GM21381 (cell line): Measurements from ENCODE around the gene DIAPH3.
A peak's percentile ranks its signal among the peaks of the same experiment; 100 is the strongest.

Source experiments
- ATAC-seq: cut with Tn5 transposase; IDR thresholded peaks from one replicate; pipeline ENCODE4 v1.9.1; 2021; ENCODE audit warnings: mild to moderate bottlenecking, moderate library complexity; ENCODE audit not compliant: unreplicated experiment

Gene DIAPH3

DNA sequence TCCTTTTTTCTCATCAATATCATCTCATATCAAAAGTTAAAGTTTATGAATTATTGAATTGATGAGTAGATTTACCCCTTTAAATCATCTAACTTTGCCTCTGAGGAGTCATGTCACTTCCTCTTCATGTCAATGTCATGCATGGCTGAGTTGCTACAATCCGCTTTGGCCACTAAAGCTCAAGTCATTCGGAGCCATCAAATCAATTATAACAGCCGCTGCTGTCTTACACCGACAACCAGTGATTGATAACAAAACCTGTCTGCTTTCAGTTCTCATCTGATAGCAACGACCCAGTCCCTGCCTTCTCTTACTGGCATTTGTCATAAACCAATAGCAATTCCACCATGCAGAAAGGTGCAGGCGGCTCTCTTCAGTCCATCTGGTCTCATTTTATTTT is 429.3 kb downstream of the DIAPH3 start:
- peak; percentile 100 for ATAC-seq

DNA sequence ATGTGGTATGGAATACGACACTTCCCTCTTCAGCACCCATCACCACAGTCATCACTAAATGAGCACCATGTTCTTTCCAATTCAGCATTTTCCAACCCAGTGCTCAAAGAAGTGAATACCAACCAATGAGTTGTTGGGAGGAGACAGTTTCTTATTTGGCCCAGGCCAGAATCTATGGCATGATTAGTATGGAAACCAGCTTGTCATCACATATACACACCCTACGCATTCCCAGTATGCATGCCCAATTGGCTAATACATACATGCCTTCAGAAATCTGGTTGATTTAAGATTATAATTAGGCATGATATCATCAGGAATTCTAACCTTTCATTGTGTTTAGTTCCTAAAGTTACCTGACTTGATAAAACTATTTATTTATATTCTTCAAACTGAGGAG is 430.0 kb downstream of the DIAPH3 start:
- ATAC-seq: no peak

DNA sequence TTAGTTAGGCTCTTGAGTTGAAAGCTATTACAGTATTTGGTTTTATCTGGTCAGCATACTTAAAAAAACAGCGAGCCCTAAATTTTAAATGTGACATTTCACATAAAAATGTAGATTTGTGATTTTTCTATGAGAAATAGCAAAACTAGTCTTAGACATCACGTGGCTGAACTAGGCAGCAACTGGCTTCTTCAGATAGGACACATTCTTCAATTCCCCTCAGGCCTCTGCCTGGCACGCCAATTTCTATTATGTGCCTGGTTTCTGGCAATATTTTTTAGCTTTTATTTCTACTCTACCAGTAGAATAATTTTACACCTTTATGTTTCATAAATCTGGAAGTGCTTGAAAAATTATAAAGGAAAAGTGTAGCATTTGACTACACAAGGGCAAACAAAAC is 433.7 kb downstream of the DIAPH3 start:
- no peak for ATAC-seq

DNA sequence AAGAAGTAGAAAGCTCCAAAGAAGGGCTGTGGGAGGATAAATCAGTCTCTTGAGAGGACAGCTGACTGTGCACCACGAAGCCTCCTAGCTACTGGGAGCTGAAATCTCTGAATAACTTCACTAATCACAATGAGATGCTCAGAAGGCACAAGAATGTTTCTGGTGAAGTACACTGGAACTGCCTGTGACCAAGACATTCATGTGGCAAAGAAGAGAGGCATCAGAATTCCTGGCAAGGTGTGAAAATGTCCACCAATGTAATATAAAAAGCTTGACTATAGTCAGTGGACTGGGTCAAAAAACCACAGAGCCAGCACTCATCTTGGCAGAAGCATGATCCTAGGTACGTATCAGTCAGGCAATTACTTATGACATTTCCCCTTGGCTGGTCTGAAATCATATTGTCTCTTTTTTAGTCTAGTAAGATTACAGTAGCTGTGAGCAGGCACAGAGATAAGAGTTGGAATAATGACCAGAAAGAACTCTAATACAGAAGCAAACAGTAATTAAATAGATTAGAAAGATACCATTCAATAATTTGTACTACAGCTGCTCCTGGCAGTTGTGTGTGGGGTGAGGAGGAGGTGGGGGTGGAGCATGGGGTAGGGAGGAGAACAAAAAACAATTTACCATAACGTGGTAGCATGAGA is 434.7 kb downstream of the DIAPH3 start:
- no peak for ATAC-seq

DNA sequence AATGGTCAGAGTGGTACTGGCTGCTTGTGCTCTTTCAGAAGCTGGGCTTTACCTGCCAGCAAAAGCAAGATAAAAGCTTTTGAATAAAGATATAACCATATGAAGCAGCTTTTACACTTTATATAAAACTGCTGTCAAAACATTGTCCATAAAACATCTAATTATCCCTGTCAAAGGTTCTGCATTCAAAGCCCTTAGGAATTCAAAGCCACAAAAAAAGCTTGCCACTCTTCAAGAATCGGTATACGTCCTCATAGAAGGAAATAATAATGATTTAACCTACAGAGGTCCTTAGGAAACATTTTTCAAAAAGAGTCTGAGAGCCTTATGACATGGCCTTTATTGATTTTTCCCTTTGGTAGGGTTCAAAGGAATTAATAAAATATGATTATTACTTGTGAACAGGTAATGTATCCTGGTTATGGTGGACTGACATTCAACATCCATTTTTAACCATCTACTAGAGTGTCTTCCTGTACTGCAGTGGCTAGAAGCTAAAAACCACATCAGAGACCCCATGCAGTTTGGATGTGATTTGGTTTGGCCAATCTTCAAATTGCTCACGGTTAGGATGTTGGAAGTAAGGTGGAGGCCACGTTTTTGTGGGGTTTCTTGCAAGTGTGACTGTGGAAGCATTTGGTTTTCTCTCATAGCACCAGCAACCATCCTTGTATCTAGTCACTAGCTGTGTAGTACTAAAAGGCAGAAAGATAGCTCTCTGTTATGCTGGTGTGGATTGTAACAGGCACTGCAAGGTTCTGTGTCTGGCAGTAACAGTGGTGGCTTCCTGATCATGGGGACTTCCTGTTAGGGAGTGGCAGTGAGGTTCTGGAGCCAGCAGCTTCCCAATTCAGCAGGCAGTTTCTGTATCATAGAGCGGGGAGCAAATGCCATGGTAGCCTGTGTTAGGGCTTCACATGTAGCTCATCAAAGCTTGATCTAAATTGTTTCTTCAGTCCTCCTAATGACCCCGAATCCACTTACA is 441.5 kb downstream of the DIAPH3 start:
- no peak for ATAC-seq

DNA sequence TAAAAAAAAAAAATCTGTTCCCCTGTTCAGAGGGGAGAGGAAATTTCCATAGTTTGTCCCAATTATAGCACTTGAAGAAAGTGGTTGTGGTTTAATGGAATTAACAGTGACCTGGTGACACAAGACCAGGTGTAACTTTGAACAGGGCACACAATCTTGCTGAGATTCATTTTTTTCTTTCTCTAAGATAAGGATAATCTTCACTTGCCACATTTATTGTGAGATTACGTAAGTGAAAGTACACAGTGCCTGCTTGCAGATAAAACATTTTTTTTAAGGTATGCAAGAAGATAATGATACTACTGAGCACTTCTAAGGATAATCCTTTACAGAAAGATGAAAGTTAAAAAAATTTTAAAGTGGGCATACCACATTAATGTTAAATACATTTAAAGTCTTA is 448.1 kb downstream of the DIAPH3 start:
- ATAC-seq: no peak

DNA sequence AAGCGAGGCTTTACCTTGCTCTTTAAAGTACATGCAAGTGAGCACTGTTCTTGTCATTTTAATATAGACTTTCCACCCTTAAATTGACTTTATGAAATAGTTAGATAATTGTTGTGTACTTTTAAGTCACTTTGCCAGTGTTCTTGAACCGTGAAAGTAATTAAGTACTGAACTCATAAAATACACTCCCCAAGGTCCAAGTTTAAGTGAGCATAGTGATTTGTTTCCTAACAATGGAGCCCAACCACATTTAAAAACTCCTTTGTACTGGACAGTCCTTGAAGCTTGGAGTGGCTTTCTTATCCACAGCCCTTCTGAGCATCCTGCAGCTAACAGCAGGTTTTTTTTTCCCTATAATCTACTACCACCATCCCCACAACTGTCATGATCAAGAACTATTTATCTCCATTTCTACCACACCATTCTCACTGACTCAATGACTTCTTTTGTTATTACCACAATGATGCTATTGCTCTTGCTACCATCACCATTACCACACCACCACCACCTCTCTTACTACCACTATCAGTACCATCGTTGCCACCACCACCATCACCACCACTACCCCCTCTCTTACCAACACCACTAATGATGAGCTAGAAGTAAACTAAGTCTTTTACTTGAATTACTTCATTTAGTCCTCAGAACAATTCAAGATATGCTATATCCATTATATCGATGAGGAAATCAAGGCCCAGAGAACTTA is 452.6 kb downstream of the DIAPH3 start:
- ATAC-seq: no peak

DNA sequence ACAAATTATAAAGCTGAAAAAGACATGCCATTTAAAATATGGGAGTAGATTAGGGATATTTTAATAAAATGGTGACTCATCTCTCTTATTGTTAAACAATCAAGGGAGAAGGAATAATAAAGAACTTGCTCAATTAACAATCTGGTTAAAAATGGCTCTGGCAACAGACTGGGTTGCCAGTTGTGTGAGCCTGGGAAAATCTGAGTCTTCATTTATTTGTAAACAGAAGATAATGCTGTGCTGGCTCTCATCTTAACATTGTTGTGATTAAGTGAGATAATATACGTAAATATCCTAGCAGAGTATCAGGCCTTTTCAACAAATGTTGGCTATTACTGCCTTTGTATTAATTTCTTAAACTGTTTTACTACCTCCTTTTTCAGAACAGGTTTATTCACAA is 453.3 kb downstream of the DIAPH3 start:
- no peak for ATAC-seq

DNA sequence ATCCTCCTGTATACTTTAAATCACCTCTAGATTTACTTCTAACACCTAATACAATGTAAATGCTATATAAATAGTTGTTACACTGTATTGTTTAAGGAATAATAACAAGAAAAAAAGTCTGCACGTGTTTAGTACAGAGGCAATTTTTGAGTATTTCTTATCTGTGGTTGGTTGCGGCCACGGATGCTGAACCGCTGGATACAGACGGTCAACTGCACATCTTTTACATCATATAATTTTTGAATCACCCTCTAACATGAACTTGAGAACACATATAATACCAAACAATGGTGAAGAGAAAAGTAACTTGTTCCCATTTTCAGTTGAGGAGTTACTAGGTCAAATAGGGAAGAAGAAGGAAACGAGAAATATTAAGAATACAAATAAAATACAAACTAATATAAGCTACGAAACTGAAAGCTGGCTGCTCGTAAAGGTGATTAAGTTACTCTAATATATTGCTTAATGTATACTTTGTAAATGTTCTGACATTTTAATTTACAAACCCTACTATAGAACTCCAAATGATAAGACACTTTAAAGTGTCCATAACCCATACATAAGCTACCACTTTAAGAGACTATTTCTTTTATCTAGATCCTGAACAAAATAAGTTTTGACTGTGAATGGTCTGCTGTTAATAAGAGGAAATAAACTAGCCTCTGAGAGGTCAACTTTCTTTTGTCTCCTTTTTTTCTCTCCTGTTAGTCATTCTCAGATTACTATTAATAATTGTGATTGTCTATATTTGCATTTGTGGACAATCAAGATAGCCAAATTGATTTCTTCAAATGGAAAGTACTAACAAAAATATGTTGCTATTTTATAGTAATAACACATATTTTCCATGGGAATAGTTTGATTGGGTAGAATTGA is 457.4 kb downstream of the DIAPH3 start:
- ATAC-seq: peak; percentile 44

DNA sequence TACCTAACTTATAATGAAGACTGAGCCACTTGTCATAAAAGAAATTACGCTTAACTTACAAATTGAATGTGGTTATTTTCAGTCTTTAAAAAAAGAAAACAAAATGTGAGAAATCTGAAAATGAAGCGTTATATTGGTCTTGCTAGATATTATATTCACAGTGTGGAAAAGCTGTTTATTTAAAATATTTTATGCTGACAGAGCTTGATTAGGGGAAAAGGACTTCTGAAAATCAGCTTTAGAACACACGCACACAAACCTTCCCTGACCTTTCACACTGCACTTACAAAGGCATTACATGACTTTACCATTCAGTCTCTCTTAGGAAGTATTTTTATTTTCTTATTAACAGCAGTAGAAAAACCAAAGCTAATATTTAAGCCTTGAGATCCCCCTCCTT is 461.5 kb downstream of the DIAPH3 start:
- no peak for ATAC-seq

DNA sequence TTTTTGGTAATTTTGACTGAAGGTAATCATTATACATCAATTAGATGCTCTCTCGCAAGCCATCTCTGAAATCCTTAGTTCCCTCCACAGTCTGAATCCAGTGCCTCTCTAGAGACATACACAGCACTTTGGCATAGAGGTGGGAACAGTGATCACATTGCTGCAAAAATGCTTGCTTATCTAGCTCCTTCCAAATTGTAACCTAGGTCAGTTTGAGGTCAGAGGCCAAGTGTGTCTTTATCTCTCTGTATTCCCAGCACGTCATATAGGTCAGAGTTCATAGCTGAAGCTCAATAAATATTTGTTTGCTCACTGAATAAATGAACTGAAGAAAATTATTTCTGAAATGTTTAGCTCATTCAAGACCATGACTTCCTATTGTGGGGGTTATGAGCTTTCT is 462.5 kb downstream of the DIAPH3 start:
- ATAC-seq: no peak

DNA sequence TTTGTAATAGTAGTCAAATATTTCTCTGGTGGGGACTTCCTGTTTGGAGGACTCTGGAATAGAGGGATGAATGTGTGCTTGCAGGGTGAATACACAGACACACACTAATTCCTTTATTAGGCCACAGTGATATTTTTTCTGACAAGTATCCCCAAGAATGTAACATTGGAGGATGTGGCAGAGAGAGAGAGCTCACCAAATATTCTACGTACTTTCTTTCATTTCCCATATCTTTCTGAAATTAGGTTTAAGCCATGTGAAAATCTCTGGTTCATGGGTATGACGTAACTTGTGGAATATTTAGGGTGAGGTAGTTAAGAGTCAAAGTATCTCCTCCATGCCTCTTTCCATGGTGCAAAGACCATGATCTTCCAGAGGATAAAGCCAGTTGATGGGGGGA is 463.4 kb downstream of the DIAPH3 start:
- ATAC-seq: no peak

DNA sequence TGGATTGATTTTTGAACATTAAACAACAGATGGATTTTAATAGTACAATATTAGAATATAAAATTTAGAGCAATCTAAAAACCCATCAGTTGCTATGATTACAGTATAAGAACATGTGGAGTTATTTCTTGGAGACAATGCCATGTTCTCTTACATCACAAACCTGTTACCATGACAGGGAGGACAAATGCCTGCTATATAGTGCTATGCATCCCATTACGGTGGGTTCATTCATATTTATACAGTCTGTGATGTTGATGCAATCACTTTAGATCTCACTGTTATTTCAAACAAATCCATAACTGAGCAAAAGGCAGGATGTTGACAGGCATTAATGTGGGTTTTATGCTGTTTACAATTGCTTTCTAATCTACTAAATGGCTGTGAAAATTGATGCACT is 467.5 kb downstream of the DIAPH3 start:
- no peak for ATAC-seq

DNA sequence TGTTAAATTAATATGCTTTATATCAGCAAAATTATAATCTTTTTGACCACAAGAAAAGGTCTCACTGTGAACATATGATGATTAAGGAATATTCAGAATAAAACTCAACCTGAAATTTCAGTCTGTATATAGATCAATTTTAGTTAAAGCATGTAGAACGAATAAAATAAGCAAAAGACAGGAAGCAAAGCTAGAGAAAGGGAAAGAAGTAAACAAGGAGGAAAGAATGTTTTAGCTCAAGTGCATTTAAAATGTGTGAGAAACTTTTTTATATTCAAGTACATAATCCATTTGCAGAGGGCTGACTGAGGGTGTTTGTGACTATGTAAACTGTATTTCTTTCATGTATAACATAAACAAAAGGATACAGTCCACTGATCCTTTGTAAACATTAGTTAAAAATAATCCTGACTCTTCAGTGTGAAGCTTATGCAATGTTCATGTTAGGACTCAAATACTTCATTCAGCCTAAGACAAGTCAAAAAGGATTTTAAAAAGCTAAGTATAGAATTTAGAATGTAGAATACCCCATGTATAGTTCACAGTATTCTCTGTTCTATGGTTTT is 472.1 kb downstream of the DIAPH3 start:
- ATAC-seq: no peak

DNA sequence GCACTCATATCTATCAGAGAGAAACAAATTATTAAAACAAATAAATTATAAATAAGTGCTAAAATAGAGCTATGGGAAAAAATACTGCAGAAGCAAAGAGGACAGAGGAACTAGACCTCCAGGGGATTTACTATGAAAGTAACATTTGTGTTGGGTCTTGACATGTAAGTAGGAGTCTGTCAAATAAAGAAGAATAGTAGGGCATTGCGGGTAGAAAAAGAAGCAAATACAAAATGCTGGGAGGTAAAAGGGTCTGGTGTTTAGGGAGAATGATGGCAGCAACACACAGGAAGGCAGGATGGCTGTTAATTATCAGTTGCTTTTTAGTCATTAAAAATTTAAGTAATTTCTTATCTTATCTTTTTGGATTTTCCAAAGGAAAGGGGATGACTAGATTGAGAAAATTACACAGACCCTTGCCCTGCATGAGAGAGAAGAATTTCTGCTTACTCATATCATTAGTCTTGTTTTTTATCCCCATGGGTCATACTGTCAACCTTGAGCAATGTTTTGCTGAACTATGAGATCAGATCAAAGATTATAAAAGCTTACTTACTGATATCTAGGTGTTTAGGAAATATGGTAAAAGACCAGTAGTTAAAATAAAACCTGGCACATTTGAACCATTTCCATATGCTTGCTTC is 472.7 kb downstream of the DIAPH3 start:
- ATAC-seq: no peak

DNA sequence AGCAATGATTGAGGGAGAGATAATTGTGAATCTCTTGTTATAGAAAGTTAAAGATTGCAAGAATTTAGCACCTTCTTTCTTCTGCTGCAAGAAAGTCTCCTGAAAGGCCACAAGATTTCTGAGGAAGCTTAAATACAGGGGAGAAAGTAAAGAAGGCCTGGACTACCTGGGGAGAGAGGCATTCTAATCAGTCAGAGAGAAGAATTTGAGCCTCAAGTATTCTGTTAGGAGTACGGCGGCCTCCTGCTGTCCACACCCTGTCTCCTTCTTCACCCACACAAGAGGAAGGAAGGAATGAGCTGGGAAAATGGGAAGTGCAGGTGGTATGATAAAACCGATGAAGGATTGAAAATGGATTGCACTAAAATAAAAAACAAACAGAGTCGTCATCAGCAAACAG is 474.7 kb downstream of the DIAPH3 start:
- no peak for ATAC-seq

DNA sequence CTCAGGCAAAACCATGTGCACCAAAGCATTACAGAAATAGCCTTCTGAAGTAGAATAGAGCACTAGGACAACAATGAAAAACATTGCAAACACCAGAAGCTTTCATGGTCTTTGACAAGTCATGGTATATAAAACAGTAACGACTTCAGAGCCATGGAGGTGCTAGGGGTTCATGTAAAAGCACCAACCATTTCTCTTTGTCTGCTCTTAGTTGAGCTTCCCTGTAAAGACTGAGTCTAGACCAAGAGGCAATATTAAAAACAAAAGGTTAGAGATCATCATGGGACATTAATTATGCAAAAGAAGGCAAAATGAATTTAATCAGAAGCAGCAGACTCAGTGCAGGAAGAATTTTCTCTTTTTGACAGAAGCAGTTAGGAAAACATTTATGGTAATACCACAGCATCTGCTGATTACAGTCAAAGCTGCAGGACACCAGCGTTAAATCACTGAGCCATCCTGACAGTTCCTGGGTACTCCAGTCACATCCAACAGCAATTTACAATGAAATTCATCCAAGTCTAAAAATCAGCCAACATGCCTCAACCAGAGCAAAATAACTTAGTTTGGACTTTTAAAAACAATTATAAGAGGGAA is 476.8 kb downstream of the DIAPH3 start:
- ATAC-seq: no peak

DNA sequence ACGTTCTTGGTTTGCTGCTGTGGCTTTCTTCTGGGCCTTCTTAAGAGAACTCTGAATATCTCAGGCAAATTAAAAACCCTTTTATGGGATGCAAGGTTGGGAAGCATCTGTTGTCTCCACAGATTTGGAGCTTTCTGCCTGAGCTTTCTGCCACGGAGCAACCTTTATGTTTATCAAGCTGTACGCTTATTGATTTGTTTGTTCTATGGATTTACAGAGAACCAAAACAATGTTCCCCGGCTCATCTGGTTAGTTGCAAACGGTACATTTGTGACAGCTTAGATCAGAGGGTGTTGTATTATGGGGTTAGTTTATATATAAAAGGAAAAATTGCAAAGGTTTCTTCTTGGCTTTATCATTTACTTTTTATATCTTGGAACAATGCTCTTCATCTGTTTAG is 479.6 kb downstream of the DIAPH3 start:
- no peak for ATAC-seq

DNA sequence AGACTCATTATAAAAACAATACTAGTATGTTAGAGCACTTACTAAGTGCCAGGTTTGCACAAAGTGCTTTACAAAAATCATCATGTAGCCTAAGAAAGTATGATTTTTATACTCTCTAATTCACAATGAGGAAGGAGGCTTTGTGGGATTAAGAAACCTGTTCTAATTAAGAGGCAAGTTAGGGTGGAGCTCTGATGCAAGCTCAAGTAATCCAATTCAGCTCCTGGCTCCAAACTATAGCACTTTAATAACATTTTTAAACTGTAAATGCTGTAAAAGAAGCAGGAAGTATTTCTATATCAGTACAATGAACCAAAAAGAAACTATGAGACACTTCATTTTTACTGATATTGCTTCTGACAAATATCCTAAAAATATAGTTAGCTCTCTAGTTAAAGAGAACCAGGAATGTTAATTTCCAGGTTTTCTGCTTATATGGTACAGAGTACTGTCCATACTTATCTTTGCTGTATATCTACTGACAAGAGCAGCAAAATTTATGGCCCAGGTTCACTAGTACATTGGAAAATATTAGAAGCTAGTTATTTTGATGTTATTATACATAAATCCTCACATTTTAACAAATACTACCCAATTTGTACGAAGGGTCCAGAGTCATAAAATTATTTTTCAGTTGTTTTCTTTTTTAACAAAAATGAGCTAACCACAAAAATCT is 482.0 kb downstream of the DIAPH3 start:
- ATAC-seq: no peak
